SK-N-MC (cell line): ENCODE results near the gene PGGHG.

Experiments
- DNase-seq: peaks from one replicate; pipeline ENCODE4 v3.0.0-alpha.2; 2011; ENCODE audit warnings: low read depth, low spot score
- H3K27ac ChIP-seq: fragments of 200-600 bp; sonication (generic); 2 replicates; pipeline ENCODE4 v1.5.1; 2016; ENCODE audit warnings: mixed run types
- H3K36me3 ChIP-seq: fragments of 200-600 bp; sonication (generic); 2 replicates; pipeline ENCODE4 v1.6.1; 2017; ENCODE audit warnings: antibody characterized with exemption, low read length, mixed read lengths; ENCODE audit not compliant: insufficient read depth
- H3K4me3 ChIP-seq: fragments of 200-600 bp; sonication (generic); 2 replicates; pipeline ENCODE4 v1.5.1; 2016
- H3K9ac ChIP-seq: fragments of 200-600 bp; sonication (generic); 2 replicates; pipeline ENCODE4 v1.8.0; 2017; ENCODE audit warnings: mixed run types, mixed read lengths; ENCODE audit not compliant: insufficient read length
- H3K9me3 ChIP-seq: fragments of 200-600 bp; sonication (generic); 2 replicates; pipeline ENCODE4 v1.6.1; 2017; ENCODE audit warnings: low read depth, mild to moderate bottlenecking, antibody characterized with exemption, low read length, moderate library complexity, mixed read lengths
- EZH2 ChIP-seq: fragments of 200-600 bp; sonication (generic); IDR thresholded peaks from one replicate; pipeline ENCODE4 v1.6.1; 2017; ENCODE audit warnings: antibody characterized with exemption
- FOXP2 ChIP-seq: optimal IDR thresholded peaks from 2 replicates; pipeline ENCODE3; 2011; ENCODE audit warnings: mild to moderate bottlenecking, moderate library complexity; ENCODE audit not compliant: insufficient read depth; ENCODE audit errors: extremely low read length, control extremely low read depth
- POLR2AphosphoS5 ChIP-seq: IDR thresholded peaks from 2 replicates; pipeline ENCODE4 v1.6.1; 2012; ENCODE audit warnings: mild to moderate bottlenecking, low read depth, low read length, borderline replicate concordance

PGGHG gene

GRCh38 chr11:252666-253065 lies 36.3 kb upstream of the PGGHG start:
- H3K36me3 ChIP-seq, result peaks cover 50% of the 10 kb centered on the region
- DNase-seq, result no peak

DNA sequence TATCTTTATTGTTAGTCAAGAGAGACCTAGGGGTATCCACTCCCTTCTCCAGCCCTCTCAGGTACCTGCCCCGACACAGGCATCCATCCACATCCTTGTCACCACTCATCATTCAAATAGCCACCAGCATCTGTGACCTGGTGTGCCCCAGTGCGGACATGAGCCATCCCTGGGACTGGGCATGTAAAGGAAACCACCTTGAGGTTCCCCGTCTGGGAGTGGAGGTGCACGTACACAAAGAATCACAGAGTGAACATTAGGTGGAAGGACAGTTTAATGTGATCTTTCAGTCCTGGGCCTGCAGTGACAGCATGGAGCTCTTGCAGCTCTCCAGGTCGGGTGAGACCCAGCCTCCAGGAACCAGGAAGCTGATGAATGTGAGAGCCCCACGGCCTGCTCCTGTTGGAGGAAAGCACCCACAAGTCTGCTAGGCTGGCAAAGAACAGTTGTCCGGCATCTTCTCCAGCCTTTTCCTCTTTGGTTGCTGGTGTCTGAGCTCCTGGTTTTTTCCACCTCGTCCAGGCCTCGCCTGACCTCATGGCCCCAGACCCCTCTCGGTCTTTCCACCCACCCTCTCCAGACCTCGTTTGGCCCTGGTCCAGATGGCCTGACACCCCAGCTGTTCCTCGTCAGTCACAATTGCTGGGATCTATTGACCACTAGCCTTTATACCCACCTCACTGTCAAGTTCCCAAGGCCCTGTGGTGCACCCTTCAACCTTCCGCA lies 35.6 kb upstream of the PGGHG start:
- Histone ChIP-seq H3K9me3 (no peaks in the 10 kb centered on the region), H3K9ac (no peak overlapping the region), H3K36me3 (peaks cover 43% of the 10 kb centered on the region), H3K27ac (no peak overlapping the region), H3K4me3 (no peak overlapping the region)
- TF ChIP-seq POLR2AphosphoS5 (no peak), FOXP2 (no peak), EZH2 (no peak)
- DNase-seq, result no peak

More at GRCh38 chr11:252666-253065, 36.3 kb upstream of the PGGHG start:
- Histone ChIP-seq H3K27ac (no peak overlapping the region), H3K9ac (no peak overlapping the region), H3K4me3 (no peak overlapping the region), H3K9me3 (no peaks in the 10 kb centered on the region)
- TF ChIP-seq POLR2AphosphoS5 (no peak), EZH2 (no peak), FOXP2 (no peak)

GRCh38 chr11:253886-254270 lies 35.0 kb upstream of the PGGHG start:
- TF ChIP-seq EZH2, result no peak
- TF ChIP-seq POLR2AphosphoS5, result no peak
- TF ChIP-seq FOXP2, result no peak
- H3K9ac ChIP-seq, result no peak overlapping the region

GRCh38 chr11:255176-255575 lies 33.8 kb upstream of the PGGHG start:
- Histone ChIP-seq H3K9me3 (no peaks in the 10 kb centered on the region), H3K9ac (peak overlapping the region; percentile 34), H3K36me3 (peaks cover 33% of the 10 kb centered on the region), H3K27ac (peak overlapping the region; percentile 77), H3K4me3 (no peak overlapping the region)
- DNase-seq, result peak; percentile 75
- no peak for TF ChIP-seq EZH2
- TF ChIP-seq POLR2AphosphoS5, result no peak
- no peak for TF ChIP-seq FOXP2

More at GRCh38 chr11:253886-254270, 35.0 kb upstream of the PGGHG start:
- H3K36me3 ChIP-seq, result peaks cover 38% of the 10 kb centered on the region
- DNase-seq, result no peak
- H3K4me3 ChIP-seq, result no peak overlapping the region
- H3K27ac ChIP-seq, result no peak overlapping the region
- no peaks in the 10 kb centered on the region for H3K9me3 ChIP-seq

- Histone ChIP-seq H3K27ac (peak overlapping the region; percentile 77; the same call in 1 of the 2 replicates), H3K36me3 (peaks cover 27% of the 10 kb centered on the region), H3K9ac (no peak overlapping the region), H3K4me3 (no peak overlapping the region), H3K9me3 (no peaks in the 10 kb centered on the region)
- DNase-seq, result no peak
- TF ChIP-seq FOXP2 (no peak), EZH2 (no peak), POLR2AphosphoS5 (no peak)
Observed at GRCh38 chr11:255816-256215, 33.1 kb upstream of the PGGHG start.

GRCh38 chr11:256952-257737 lies 31.8 kb upstream of the PGGHG start:
- no peak overlapping the region for H3K4me3 ChIP-seq
- DNase-seq, result no peak
- H3K9me3 ChIP-seq, result no peaks in the 10 kb centered on the region
- H3K27ac ChIP-seq, result no peak overlapping the region
- peaks cover 14% of the 10 kb centered on the region for H3K36me3 ChIP-seq
- TF ChIP-seq EZH2 (no peak), FOXP2 (no peak), POLR2AphosphoS5 (no peak)
- no peak overlapping the region for H3K9ac ChIP-seq

- H3K9ac ChIP-seq, result no peak overlapping the region
- no peaks in the 10 kb centered on the region for H3K9me3 ChIP-seq
- H3K36me3 ChIP-seq, result peaks cover 6% of the 10 kb centered on the region; the same call in 1 of the 2 replicates
- DNase-seq, result no peak
- TF ChIP-seq POLR2AphosphoS5 (no peak), EZH2 (no peak), FOXP2 (no peak)
- H3K27ac ChIP-seq, result no peak overlapping the region
- H3K4me3 ChIP-seq, result no peak overlapping the region
Observed at GRCh38 chr11:257766-258493, 31.0 kb upstream of the PGGHG start.

GRCh38 chr11:259413-259812 lies 29.5 kb upstream of the PGGHG start:
- H3K9ac ChIP-seq, result no peak overlapping the region
- H3K36me3 ChIP-seq, result no peaks in the 10 kb centered on the region
- H3K27ac ChIP-seq, result no peak overlapping the region
- no peak for TF ChIP-seq POLR2AphosphoS5
- TF ChIP-seq FOXP2, result no peak
- no peak for TF ChIP-seq EZH2
- H3K4me3 ChIP-seq, result no peak overlapping the region
- DNase-seq, result no peak
- no peaks in the 10 kb centered on the region for H3K9me3 ChIP-seq
